ENCODE results near the gene LPAR1. TPM values are rescaled to one million over a fixed set of nuclear protein-coding genes. Genes with fewer than 3 reads are reported as not detected.

LPAR1 gene
- total and polyA plus RNA-seq, 2 donors, result 8.4 to 9.3 TPM

DNA sequence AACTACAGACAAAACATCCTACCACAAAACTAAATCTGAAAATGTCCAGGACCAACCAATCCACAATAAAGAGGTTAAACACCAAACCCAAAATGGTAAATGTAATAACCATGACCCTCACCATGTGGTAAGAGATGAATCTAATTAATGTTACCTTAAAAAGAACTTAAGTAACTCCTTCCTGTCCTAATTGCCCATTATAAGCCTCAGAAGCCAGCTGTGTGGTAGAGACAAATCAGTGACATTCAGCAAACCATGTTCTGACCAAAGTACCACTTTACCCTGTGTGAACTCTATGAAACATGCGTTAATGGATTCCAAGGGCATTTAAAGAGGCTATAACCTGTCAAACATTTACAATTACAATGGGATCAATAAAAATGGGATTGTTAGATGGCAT, 25.0 kb downstream of the LPAR1 start:
- Histone ChIP-seq H3K9me3 (ENCODE audit: control insufficient read depth in 2 of 2, insufficient read depth in 1 of 2, low read length in 1 of 2) (no peaks in the 10 kb centered on the region), H3K4me1 (ENCODE audit: control insufficient read depth in 2 of 2, insufficient read depth in 2 of 2, low read length in 2 of 2) (no peaks in the 10 kb centered on the region), H3K36me3 (ENCODE audit: control insufficient read depth in 2 of 2, insufficient read depth in 2 of 2, low read length in 1 of 2) (no peaks in the 10 kb centered on the region), H3K27ac (ENCODE audit: low read depth in 1 of 2, low read length in 1 of 2) (no peak overlapping the region), H3K4me3 (ENCODE audit: low read length in 2 of 2) (no peak overlapping the region), H3K27me3 (ENCODE audit: control insufficient read depth in 2 of 2, insufficient read depth in 1 of 2, low read length in 1 of 2) (no peaks in the 10 kb centered on the region)
- 98% methylated on average over 1 of the region's 1 CpG for WGBS
- no peak for DNase-seq (ENCODE audit: low read depth in 6 of 9, low spot score in 9 of 9)

DNA sequence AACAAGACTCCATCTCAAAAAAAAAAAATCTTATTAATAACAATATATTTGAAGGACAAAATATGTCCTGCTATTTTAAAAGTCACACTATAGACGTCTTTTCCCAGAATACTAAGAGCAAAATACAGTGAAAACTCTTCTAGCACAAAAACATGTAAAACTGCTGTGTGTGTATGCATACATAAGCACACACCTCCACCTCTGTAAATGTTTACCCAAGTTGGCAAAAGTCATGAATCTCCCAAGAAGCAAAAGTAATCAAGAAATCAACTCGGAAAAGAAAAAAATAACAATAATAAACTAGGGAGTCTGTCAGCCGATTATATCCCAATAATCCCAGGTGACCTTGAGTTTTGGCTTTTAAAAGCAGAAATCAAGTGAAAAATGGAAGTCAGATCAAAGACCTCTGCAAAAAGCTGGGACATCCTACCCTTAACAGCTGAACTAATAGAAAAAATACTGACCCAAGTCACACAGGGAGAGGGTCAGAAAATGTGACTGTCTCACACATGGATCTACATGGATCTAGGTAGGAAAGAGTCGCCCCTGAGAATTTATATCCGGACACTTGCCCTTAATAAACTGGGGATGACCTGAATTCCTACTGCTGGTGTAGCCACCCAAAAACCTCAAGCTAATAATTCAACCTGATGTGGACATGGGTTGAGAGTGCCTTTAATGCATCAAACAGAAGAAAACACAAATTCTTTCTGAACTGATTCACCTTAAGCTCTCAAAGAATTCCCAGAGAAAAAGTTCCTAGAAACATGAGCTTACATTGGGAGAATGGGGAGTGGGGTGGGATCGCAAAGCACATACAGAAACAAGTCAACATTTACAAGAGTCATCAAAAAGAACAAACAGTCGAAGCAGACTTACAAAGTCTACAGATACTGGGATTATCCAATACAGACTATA, 29.9 kb downstream of the LPAR1 start:
- Histone ChIP-seq H3K36me3 (ENCODE audit: control insufficient read depth in 2 of 2, insufficient read depth in 2 of 2, low read length in 1 of 2) (no peaks in the 10 kb centered on the region), H3K4me1 (ENCODE audit: control insufficient read depth in 2 of 2, insufficient read depth in 2 of 2, low read length in 2 of 2) (no peaks in the 10 kb centered on the region), H3K27ac (ENCODE audit: low read depth in 1 of 2, low read length in 1 of 2) (no peak overlapping the region), H3K27me3 (ENCODE audit: control insufficient read depth in 2 of 2, insufficient read depth in 1 of 2, low read length in 1 of 2) (no peaks in the 10 kb centered on the region), H3K4me3 (ENCODE audit: low read length in 2 of 2) (no peak overlapping the region), H3K9me3 (ENCODE audit: control insufficient read depth in 2 of 2, insufficient read depth in 1 of 2, low read length in 1 of 2) (no peaks in the 10 kb centered on the region)
- WGBS, result 97% methylated on average over 7 of the region's 7 CpGs
- no peak for DNase-seq (ENCODE audit: low read depth in 6 of 9, low spot score in 9 of 9)

DNA sequence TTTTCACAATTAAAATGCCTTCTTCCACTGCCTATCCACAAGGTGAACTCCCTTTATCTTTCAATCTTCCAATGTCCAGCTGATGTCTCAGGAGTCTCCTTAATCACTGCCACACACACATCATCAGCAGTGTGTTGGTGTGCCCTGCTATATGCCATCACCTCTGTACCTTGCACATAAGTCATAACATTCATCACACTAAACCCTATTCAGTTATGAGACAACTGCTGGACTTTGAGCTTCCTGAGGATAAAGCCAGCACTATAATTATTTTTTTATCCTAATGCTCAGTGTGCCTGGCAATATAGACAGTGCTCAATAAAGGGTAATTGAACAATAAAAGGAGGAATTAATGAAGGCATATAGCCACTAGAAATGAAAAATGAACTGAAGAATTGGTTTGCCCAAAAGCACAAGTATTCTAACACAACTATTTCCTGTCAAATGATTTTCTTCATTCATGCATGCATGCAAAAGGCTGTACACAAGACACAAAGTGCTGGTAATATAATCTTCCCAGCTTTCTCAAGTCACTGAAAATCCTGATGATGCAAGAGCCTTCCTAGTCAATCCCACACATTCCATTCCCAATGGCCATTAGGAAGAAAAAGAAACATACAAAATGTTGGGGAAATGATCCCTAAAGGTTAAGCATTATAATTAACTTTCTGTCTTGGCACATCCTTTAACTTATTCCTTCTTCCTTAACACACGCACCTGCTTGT, 32.4 kb downstream of the LPAR1 start:
- WGBS, result 93% methylated on average over 1 of the region's 1 CpG
- DNase-seq (ENCODE audit: low read depth in 6 of 9, low spot score in 9 of 9), result no peak
- Histone ChIP-seq H3K9me3 (ENCODE audit: control insufficient read depth in 2 of 2, insufficient read depth in 1 of 2, low read length in 1 of 2) (no peaks in the 10 kb centered on the region), H3K4me3 (ENCODE audit: low read length in 2 of 2) (no peak overlapping the region), H3K27me3 (ENCODE audit: control insufficient read depth in 2 of 2, insufficient read depth in 1 of 2, low read length in 1 of 2) (no peaks in the 10 kb centered on the region), H3K4me1 (ENCODE audit: control insufficient read depth in 2 of 2, insufficient read depth in 2 of 2, low read length in 2 of 2) (no peaks in the 10 kb centered on the region), H3K27ac (ENCODE audit: low read depth in 1 of 2, low read length in 1 of 2) (no peak overlapping the region), H3K36me3 (ENCODE audit: control insufficient read depth in 2 of 2, insufficient read depth in 2 of 2, low read length in 1 of 2) (no peaks in the 10 kb centered on the region)

DNA sequence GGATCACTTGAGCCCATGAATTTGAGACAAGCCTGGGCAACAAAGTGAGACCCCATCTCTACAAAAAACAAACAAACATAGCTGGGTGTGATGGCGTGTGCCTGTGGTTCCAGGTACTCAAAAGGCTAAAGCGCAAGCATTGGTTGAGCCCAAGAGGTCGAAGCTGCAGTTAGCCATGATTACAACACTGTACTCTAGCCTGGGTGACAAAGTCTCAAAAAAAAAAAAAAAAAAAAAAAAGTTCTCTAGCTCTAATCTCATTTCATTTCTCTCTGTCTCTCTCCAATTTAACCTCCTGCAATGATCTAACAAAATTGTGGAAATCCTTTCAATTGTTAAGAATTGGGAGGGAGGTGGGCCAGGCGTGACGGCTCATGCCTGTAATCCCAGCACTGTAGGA, 33.3 kb downstream of the LPAR1 start:
- H3K36me3 ChIP-seq (ENCODE audit: control insufficient read depth in 2 of 2, insufficient read depth in 2 of 2, low read length in 1 of 2), result no peaks in the 10 kb centered on the region
- no peaks in the 10 kb centered on the region for H3K27me3 ChIP-seq (ENCODE audit: control insufficient read depth in 2 of 2, insufficient read depth in 1 of 2, low read length in 1 of 2)
- WGBS, result 95% methylated on average over 5 of the region's 5 CpGs
- no peaks in the 10 kb centered on the region for H3K4me1 ChIP-seq (ENCODE audit: control insufficient read depth in 2 of 2, insufficient read depth in 2 of 2, low read length in 2 of 2)
- no peak for DNase-seq (ENCODE audit: low read depth in 6 of 9, low spot score in 9 of 9)
- no peak overlapping the region for H3K4me3 ChIP-seq (ENCODE audit: low read length in 2 of 2)
- no peaks in the 10 kb centered on the region for H3K9me3 ChIP-seq (ENCODE audit: control insufficient read depth in 2 of 2, insufficient read depth in 1 of 2, low read length in 1 of 2)
- no peak overlapping the region for H3K27ac ChIP-seq (ENCODE audit: low read depth in 1 of 2, low read length in 1 of 2)

DNA sequence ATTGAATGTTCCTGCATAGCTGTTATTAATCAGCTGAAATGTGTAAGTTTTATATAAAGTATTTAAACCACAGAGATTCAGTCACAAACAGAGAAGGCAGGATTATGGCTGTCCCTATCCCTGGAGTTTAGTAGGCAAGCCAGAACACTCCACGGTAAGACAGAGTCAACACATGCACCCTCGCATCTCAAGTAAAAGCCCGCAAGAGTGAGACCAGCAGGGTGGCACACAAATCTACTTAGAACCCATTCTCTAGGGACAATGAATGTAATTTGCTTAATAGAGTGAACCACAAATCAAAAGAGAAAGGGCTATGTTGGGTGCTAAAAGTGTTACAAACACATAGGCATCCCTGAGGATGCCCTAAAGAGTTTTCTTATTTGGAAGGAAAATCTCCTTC, 35.1 kb downstream of the LPAR1 start:
- Histone ChIP-seq H3K27ac (ENCODE audit: low read depth in 1 of 2, low read length in 1 of 2) (no peak overlapping the region), H3K4me3 (ENCODE audit: low read length in 2 of 2) (no peak overlapping the region), H3K9me3 (ENCODE audit: control insufficient read depth in 2 of 2, insufficient read depth in 1 of 2, low read length in 1 of 2) (no peaks in the 10 kb centered on the region), H3K4me1 (ENCODE audit: control insufficient read depth in 2 of 2, insufficient read depth in 2 of 2, low read length in 2 of 2) (no peaks in the 10 kb centered on the region), H3K36me3 (ENCODE audit: control insufficient read depth in 2 of 2, insufficient read depth in 2 of 2, low read length in 1 of 2) (no peaks in the 10 kb centered on the region), H3K27me3 (ENCODE audit: control insufficient read depth in 2 of 2, insufficient read depth in 1 of 2, low read length in 1 of 2) (no peaks in the 10 kb centered on the region)
- no peak for DNase-seq (ENCODE audit: low read depth in 6 of 9, low spot score in 9 of 9)
- 97% methylated on average over 3 of the region's 3 CpGs for WGBS

DNA sequence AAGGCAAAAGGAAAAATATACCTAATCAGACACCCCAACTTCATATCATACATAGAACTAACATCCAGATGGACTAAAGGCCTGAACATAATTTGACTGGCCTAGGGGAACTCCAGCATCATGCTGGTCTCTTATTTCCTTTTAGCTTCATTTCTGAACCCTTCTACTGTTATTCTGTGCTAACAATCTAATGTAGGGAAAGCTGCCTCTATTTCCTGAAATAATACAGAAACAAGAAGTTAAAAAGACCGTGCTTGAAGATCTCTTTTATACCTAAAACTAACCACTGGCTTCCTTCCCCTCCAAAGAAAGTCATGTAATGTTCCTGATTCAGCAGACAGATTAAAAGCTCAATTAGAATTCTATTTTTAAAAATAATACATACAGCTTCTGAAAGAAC, 36.7 kb downstream of the LPAR1 start:
- H3K27me3 ChIP-seq (ENCODE audit: control insufficient read depth in 2 of 2, insufficient read depth in 1 of 2, low read length in 1 of 2), result no peaks in the 10 kb centered on the region
- H3K4me1 ChIP-seq (ENCODE audit: control insufficient read depth in 2 of 2, insufficient read depth in 2 of 2, low read length in 2 of 2), result no peaks in the 10 kb centered on the region
- no peak overlapping the region for H3K4me3 ChIP-seq (ENCODE audit: low read length in 2 of 2)
- no peaks in the 10 kb centered on the region for H3K9me3 ChIP-seq (ENCODE audit: control insufficient read depth in 2 of 2, insufficient read depth in 1 of 2, low read length in 1 of 2)
- H3K36me3 ChIP-seq (ENCODE audit: control insufficient read depth in 2 of 2, insufficient read depth in 2 of 2, low read length in 1 of 2), result no peaks in the 10 kb centered on the region
- no peak overlapping the region for H3K27ac ChIP-seq (ENCODE audit: low read depth in 1 of 2, low read length in 1 of 2)
- no peak for DNase-seq (ENCODE audit: low read depth in 6 of 9, low spot score in 9 of 9)
- WGBS, result 8% methylated on average over 1 of the region's 1 CpG

DNA sequence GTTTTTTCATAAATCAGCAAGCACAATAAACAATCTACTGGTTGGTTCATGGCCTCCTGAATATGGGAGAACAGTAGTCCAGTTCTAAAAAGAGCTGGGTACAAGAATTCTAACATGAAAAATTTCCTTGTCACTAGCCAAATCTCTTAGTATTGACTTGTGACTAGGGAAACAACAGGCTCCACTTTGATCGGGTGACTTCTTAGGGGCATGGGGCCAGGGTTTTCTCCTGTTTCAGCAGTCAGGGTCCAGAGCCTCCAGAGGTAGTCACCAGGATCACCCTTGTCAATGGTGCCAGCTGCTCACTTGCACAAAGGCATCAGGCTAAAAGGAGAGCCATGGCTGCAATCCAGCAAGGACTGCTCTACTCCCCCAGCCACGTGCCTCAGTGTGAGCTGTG, 38.1 kb downstream of the LPAR1 start:
- no peak for DNase-seq (ENCODE audit: low read depth in 6 of 9, low spot score in 9 of 9)
- H3K27me3 ChIP-seq (ENCODE audit: control insufficient read depth in 2 of 2, insufficient read depth in 1 of 2, low read length in 1 of 2), result no peaks in the 10 kb centered on the region
- H3K9me3 ChIP-seq (ENCODE audit: control insufficient read depth in 2 of 2, insufficient read depth in 1 of 2, low read length in 1 of 2), result no peaks in the 10 kb centered on the region
- 92% methylated on average over 2 of the region's 2 CpGs for WGBS
- H3K27ac ChIP-seq (ENCODE audit: low read depth in 1 of 2, low read length in 1 of 2), result no peak overlapping the region
- H3K4me1 ChIP-seq (ENCODE audit: control insufficient read depth in 2 of 2, insufficient read depth in 2 of 2, low read length in 2 of 2), result no peaks in the 10 kb centered on the region
- no peaks in the 10 kb centered on the region for H3K36me3 ChIP-seq (ENCODE audit: control insufficient read depth in 2 of 2, insufficient read depth in 2 of 2, low read length in 1 of 2)
- no peak overlapping the region for H3K4me3 ChIP-seq (ENCODE audit: low read length in 2 of 2)

DNA sequence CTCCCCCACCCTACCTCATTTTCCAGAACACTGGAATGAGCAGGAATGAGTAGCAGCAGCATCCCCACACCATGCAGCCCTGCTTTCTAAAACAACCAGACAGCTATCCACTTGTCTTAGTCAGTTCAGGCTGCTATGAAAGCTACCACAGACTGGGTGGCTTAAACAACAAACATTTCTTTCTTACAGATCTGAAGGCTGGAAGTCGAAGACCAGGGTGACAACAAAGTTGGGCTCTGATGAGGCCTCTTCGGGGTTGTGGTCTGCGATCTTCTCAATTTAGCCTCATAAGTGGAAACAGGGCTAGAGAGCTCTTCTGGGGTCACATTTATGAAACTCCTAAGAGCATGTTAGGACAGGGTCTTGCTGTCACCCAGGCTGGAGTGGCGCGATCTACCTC, 38.9 kb downstream of the LPAR1 start:
- H3K36me3 ChIP-seq (ENCODE audit: control insufficient read depth in 2 of 2, insufficient read depth in 2 of 2, low read length in 1 of 2), result no peaks in the 10 kb centered on the region
- H3K4me1 ChIP-seq (ENCODE audit: control insufficient read depth in 2 of 2, insufficient read depth in 2 of 2, low read length in 2 of 2), result no peaks in the 10 kb centered on the region
- no peak for DNase-seq (ENCODE audit: low read depth in 6 of 9, low spot score in 9 of 9)
- H3K9me3 ChIP-seq (ENCODE audit: control insufficient read depth in 2 of 2, insufficient read depth in 1 of 2, low read length in 1 of 2), result no peaks in the 10 kb centered on the region
- 97% methylated on average over 5 of the region's 5 CpGs for WGBS
- H3K27me3 ChIP-seq (ENCODE audit: control insufficient read depth in 2 of 2, insufficient read depth in 1 of 2, low read length in 1 of 2), result no peaks in the 10 kb centered on the region
- no peak overlapping the region for H3K27ac ChIP-seq (ENCODE audit: low read depth in 1 of 2, low read length in 1 of 2)
- H3K4me3 ChIP-seq (ENCODE audit: low read length in 2 of 2), result no peak overlapping the region

DNA sequence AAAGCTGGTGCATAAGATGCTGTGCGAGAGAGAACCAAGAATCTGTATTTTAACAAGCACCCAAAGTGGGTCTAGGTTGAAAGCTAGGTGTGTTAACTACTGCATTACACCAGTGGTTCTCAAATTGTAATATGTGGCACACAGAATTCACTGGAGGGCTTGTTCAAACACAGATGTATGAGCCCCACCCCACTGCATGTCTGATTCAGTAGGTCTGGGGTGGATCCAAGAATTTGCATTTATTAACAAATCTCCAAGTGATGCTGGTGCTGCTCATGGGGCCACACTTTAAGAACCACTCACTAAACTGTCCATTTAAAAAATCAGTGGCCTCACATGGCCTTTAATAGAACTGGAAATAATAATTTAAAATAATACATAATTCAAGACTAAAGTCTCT, 40.4 kb downstream of the LPAR1 start:
- Histone ChIP-seq H3K27ac (ENCODE audit: low read depth in 1 of 2, low read length in 1 of 2) (no peak overlapping the region), H3K9me3 (ENCODE audit: control insufficient read depth in 2 of 2, insufficient read depth in 1 of 2, low read length in 1 of 2) (no peaks in the 10 kb centered on the region), H3K4me1 (ENCODE audit: control insufficient read depth in 2 of 2, insufficient read depth in 2 of 2, low read length in 2 of 2) (no peaks in the 10 kb centered on the region), H3K27me3 (ENCODE audit: control insufficient read depth in 2 of 2, insufficient read depth in 1 of 2, low read length in 1 of 2) (no peaks in the 10 kb centered on the region), H3K4me3 (ENCODE audit: low read length in 2 of 2) (no peak overlapping the region), H3K36me3 (ENCODE audit: control insufficient read depth in 2 of 2, insufficient read depth in 2 of 2, low read length in 1 of 2) (no peaks in the 10 kb centered on the region)
- 98% methylated on average over 1 of the region's 1 CpG for WGBS
- no peak for DNase-seq (ENCODE audit: low read depth in 6 of 9, low spot score in 9 of 9)
